ENCODE data around the gene ANXA11.

GRCh38 chr10:80159166-80159873 lies 46.0 kb downstream of the ANXA11 start:
- TF ChIP-seq CTCF (IDR thresholded peaks at IDR 0.05) (no peak), POLR2AphosphoS5 (IDR thresholded peaks at IDR 0.05) (no peak)
